ENCODE results near the gene GJB1.

Gene GJB1

GRCh38 chrX:71214604-71215337, 8.3 kb upstream of the GJB1 start:
- no peak for DNase-seq

- DNase-seq = no peak
Observed at GRCh38 chrX:71215338-71215912, 7.6 kb upstream of the GJB1 start.

DNA sequence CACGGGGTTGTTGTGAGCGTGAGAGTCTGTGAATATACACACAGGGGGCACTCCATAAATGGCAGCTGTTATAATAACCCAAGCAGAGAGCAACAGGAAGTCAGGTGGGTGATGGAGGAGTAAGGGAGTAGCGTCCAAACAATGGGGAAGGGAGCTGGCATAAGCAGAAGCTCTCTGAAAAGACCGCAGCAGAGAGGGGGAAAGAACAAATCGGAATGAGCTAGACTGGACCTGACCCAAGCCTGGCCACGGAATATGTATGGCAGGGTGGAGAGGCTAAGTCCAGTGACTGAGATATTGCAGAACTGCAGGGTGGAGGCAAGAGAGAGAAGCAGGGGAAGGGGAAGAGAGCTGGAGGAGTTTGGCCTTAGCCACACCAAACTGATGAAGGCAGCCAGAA, 6.5 kb upstream of the GJB1 start:
- DNase-seq = no peak

DNA sequence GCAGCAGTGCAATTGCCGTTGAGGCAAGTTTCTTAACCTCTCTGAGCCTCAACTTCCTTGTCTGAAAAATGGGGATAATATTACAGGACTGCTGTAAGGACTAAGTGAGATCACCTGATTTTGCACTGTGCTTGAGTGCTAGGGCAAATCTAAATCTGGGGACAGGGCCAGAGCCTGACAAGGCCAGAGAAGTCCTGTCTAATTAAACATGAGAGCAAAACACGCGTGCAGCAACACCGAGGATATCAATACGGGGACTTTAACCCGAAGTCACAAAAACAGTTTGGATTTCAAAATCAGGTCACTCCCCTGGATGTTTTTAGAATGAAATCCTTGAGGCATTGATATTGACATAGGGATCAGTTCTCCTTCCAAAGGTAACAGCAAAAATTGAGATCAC, 5.7 kb upstream of the GJB1 start:
- DNase-seq = no peak

DNA sequence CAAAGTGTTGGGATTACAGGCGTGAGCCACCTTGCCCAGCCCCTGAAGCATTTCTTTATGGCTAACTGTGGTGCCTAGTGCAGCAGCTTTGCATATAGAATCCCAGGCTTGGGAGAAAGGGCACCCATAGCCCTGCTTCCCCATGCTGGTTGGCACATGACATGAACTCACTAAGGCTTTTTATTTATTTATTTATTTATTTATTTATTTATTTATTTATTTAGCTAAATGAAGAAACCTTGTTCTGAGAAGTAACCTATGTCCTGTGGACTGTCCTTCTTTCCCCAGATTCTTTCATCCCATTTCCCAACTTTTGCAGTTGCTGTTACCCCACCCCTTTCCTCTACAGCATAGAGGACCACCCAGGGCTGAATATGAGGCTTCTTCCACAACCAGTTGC, 1.9 kb upstream of the GJB1 start:
- DNase-seq = no peak

DNA sequence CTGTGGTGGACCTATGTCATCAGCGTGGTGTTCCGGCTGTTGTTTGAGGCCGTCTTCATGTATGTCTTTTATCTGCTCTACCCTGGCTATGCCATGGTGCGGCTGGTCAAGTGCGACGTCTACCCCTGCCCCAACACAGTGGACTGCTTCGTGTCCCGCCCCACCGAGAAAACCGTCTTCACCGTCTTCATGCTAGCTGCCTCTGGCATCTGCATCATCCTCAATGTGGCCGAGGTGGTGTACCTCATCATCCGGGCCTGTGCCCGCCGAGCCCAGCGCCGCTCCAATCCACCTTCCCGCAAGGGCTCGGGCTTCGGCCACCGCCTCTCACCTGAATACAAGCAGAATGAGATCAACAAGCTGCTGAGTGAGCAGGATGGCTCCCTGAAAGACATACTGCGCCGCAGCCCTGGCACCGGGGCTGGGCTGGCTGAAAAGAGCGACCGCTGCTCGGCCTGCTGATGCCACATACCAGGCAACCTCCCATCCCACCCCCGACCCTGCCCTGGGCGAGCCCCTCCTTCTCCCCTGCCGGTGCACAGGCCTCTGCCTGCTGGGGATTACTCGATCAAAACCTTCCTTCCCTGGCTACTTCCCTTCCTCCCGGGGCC, 1.2 kb downstream of the GJB1 start:
- DNase-seq = peak in 1 of 51 donors; percentile 0

GRCh38 chrX:71225009-71225408, 2.0 kb downstream of the GJB1 start:
- DNase-seq = no peak

DNA sequence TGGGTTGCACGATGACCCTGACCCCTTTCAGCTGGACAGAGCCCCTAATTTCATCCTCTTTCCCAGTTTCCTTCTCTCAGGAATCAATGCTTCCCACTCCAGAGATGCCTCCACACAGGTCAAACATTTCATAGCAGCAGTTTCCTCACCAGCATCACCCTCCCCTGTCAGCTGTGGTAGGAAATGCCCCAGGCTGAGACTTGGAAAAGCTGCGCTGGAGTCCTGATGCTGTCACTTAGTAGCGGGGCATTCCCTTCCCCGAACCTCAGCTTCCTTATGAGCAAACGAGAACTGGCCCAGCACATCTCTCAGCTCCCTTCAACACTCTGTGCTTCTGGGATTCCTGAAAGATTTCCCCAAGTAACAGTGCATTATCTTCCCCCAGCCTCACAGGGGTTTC, 2.7 kb downstream of the GJB1 start:
- DNase-seq = no peak

DNA sequence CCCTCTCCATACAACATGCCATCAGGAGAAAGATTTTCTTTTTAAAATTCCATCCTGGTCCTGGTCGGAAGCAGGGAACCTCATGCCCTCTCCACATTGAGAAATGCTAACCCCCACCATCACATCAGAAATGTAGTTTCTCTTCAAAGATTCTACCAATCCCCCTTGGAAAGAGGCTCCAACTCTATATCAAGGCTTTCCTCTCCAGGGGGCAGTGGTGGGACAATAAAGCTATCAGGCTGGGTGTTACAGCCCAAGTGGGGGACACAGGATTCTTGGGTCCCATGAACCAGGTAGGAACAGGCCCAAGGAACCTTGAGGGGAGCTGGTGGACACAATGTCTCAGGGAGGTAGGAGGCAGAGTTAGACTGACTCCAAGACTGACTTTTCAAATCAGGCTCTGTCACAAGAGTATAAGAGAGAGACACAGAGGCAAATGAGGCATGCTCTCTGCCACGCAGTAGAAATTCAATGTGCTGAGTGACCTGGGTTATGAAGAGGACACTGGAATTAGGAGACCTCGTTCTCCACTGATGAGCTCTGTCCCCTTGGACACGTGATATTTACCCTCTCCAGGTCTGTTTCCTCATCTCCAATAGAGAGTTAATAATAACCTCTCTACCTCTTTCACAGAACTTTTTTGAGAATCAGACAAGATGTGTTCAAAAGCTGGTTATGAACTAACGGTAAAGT, 4.5 kb downstream of the GJB1 start:
- no peak for DNase-seq

DNA sequence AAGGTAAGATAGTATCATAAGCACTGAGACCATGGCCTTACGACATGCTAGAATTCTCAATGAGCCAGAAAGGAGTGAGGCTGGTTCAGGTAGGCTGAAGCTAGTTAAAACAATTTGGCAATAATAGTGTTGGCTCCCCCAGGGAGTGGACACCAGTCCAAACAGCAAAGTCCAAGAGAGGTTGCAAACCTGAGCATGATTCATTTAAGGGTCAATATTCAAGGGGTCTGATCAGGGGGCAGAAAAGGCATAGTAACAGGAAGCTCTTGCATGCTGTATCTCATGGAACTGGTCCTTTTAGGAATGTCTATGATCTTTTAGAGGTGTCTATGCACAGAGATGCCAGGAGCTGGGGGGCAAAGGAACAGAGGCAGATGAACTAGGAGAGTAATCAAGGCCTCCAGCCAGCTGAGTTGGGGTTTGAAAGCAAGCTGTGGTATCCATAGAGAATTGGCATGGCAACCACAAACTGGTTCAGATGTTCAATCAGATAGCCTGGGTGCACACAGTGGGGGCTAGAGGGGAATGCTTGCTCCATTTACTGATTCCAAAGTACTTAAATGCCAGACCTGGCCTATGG, 5.1 kb downstream of the GJB1 start:
- DNase-seq = no peak

GRCh38 chrX:71235482-71235881, 12.5 kb downstream of the GJB1 start:
- DNase-seq = no peak

DNA sequence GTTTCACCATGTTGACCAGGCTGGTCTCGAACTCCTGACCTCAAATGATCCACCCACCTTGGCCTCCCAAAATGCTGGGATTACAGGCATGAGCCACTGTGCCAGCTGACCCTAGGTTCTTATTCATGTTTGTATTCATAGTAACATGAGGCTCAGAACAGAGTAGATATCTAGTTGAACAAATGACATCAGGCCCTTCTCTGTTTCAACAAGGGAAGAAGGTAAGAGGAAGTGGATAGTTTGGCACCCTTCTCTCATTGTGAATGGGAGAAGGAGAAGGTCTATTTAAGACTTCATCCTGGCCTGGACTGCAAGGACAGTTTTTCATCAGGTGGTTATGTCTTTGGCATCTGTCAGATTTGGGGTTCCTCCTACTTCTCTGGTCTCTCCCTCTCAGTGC, 13.8 kb downstream of the GJB1 start:
- no peak for DNase-seq

DNA sequence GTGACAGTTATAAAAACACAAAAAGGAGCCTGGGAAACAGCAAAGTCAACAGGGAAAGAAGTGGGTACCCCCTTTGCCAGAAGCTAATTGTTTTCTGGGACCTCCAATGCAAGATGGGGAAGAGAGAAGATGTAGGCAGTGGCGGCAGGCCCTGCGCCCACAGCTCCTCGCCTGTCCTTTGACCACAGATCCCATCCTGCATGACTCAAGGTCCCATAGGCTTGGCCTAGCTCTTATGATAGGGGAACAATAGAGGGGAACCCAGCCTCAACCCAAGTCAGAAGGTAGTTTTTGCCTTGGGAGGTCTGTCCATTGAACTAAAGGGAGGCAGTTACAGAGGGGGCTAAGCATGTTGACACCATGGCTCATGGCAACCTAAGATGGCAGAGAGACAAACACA, 16.8 kb downstream of the GJB1 start:
- no peak for DNase-seq

GRCh38 chrX:71241301-71241700, 18.3 kb downstream of the GJB1 start:
- no peak for DNase-seq

DNA sequence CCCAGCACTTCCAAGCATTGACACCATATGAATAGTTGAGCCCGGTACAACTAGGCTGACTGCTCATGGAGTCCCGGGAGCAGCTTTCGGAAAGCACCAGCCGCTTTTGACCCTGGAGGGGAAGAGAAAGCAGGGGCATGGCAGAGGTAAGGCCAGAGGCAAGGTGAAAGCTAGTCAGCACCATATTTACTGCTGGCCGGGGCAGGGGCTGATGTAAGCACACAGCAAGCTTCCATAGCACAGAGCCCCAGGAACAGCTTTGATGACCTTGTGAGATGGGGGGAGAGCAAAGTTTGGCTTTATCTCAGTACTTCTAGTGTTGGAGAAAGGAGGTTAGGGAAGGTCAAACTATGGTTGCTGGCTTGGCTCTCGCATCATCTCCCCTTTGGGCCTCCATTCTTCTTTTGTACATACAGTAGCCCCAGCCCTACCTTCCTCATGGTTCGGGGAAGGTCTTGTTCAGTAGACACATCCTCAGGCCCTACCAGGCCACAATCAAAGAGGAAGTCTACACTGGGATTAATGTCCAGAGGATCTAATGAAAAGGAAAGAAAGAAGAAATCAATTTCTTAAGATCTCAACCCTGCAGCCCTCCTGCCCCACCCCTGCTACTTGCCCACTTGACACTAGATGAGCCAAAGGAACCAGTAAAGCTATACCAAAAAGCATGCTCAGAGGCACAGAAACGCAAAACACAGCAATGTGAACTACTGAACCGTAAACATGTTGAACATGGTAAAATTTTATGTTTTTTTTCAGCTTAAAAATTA, 21.5 kb downstream of the GJB1 start:
- no peak for DNase-seq

DNA sequence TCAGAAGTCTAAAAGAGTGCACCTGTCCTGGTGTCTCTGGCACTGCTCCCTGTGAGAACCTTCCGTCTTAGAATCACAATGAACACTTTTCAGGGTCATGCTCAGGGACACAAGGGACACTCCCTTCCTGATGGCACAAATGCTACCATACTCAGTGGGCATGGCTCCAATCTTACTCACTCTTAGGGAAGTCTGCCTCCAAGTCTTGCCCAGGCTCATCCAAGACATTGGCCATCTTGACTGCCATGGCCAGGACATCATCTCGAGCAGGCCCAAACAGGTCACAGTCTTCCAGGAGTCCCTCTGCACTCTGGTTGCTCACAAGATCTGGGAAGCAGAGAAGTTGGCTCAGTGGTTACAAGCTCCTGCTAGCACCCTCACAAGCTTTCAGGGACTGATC, 22.1 kb downstream of the GJB1 start:
- no peak for DNase-seq

- no peak for DNase-seq
Observed at GRCh38 chrX:71250841-71251240, 27.8 kb downstream of the GJB1 start.

GRCh38 chrX:71251466-71251973, 28.5 kb downstream of the GJB1 start:
- DNase-seq = no peak

GRCh38 chrX:71252221-71252620, 29.2 kb downstream of the GJB1 start:
- DNase-seq = no peak

- peak in 33 of 51 donors; percentile 1 to 47 (median 6) for DNase-seq
Observed at GRCh38 chrX:71253253-71254091, 30.4 kb downstream of the GJB1 start.
